Stimulated activated CD4-positive, alpha-beta T cell treated with anti-CD3 and anti-CD28 coated beads, Interleukin-1b, Interleukin-23, amount 100 ng/mL, for 4 hours (primary cell): ENCODE results near the gene RIMKLA.

Source experiments
- DNase-seq, 2 donors: peaks; one replicate each; pipeline ENCODE4 v3.0.0-alpha.2; 2020; ENCODE audit warnings: low read depth in 2 of 2

The RIMKLA gene

GRCh38 chr1:42380586-42381279, at the start of gene RIMKLA:
Gene RIMKLA, plus strand, starts transcription at chr1:42380792. Its CDS starts 143 bp downstream, at chr1:42380935.
- peak; percentile 11 to 39 for DNase-seq

GRCh38 chr1:42332877-42333276, 47.7 kb upstream of the RIMKLA start:
- DNase-seq, result no peak

GRCh38 chr1:42333662-42334239, 46.8 kb upstream of the RIMKLA start:
- no peak for DNase-seq

GRCh38 chr1:42334240-42335049, 46.1 kb upstream of the RIMKLA start:
- peak in 1 of 2 donors; percentile 15 for DNase-seq

GRCh38 chr1:42335050-42335808, 45.4 kb upstream of the RIMKLA start, which contains the start of gene FOXJ3:
Gene FOXJ3, minus strand, starts transcription at chr1:42335235. Its CDS starts 24,142 bp downstream, at chr1:42311093.
- peak; percentile 89 to 91 for DNase-seq

GRCh38 chr1:42335809-42336518, 44.6 kb upstream of the RIMKLA start:
- no peak for DNase-seq

GRCh38 chr1:42336978-42337377, 43.6 kb upstream of the RIMKLA start:
- DNase-seq, result no peak

GRCh38 chr1:42340093-42340492, 40.5 kb upstream of the RIMKLA start:
- DNase-seq, result no peak

GRCh38 chr1:42340901-42341300, 39.7 kb upstream of the RIMKLA start:
- DNase-seq, result no peak

GRCh38 chr1:42343049-42343448, 37.5 kb upstream of the RIMKLA start:
- DNase-seq, result no peak

- no peak for DNase-seq
Measured at GRCh38 chr1:42348498-42348897, 32.1 kb upstream of the RIMKLA start.

GRCh38 chr1:42350086-42350485, 30.5 kb upstream of the RIMKLA start:
- no peak for DNase-seq

GRCh38 chr1:42358791-42359190, 21.8 kb upstream of the RIMKLA start:
- no peak for DNase-seq

GRCh38 chr1:42359466-42359865, 21.1 kb upstream of the RIMKLA start:
- no peak for DNase-seq

- DNase-seq, result no peak
Measured at GRCh38 chr1:42364089-42364488, 16.5 kb upstream of the RIMKLA start.

- no peak for DNase-seq
Measured at GRCh38 chr1:42364542-42364941, 16.1 kb upstream of the RIMKLA start.

GRCh38 chr1:42365118-42365517, 15.5 kb upstream of the RIMKLA start:
- DNase-seq, result no peak

- no peak for DNase-seq
Measured at GRCh38 chr1:42368096-42368795, 12.3 kb upstream of the RIMKLA start.

- DNase-seq, result no peak
Measured at GRCh38 chr1:42369471-42369870, 11.1 kb upstream of the RIMKLA start.

GRCh38 chr1:42370876-42371549, 9.6 kb upstream of the RIMKLA start:
- no peak for DNase-seq
